Frontal cortex (tissue), 4 donors: ENCODE results near the gene NETO2. TPM values are rescaled to one million over a fixed set of nuclear protein-coding genes. Genes with fewer than 3 reads are reported as not detected.
A peak's percentile ranks its signal among the peaks of the same experiment; 100 is the strongest.

Source experiments
- DNase-seq, 2 donors: peaks; one replicate each; pipeline ENCODE4 v3.0.0; 2012; ENCODE audit warnings: low spot score in 2 of 2
- FAIRE-seq: peaks from 2 replicates; lab custom pipeline; 2012; peaks lifted over from hg19 to GRCh38; lab: Jason Lieb, UNC
- total RNA-seq: library from RNA; depleted of rRNA; stranded (reverse); fragments of >200 nt; gene quantifications from one replicate; pipeline ENCODE4 v1.2.3, GENCODE V29; 2014
- donor health status: control.
- donor health status: control.
- donor health status: control.

Gene NETO2
- total RNA-seq, 1 donor from 2014 or later: 169 TPM

DNA sequence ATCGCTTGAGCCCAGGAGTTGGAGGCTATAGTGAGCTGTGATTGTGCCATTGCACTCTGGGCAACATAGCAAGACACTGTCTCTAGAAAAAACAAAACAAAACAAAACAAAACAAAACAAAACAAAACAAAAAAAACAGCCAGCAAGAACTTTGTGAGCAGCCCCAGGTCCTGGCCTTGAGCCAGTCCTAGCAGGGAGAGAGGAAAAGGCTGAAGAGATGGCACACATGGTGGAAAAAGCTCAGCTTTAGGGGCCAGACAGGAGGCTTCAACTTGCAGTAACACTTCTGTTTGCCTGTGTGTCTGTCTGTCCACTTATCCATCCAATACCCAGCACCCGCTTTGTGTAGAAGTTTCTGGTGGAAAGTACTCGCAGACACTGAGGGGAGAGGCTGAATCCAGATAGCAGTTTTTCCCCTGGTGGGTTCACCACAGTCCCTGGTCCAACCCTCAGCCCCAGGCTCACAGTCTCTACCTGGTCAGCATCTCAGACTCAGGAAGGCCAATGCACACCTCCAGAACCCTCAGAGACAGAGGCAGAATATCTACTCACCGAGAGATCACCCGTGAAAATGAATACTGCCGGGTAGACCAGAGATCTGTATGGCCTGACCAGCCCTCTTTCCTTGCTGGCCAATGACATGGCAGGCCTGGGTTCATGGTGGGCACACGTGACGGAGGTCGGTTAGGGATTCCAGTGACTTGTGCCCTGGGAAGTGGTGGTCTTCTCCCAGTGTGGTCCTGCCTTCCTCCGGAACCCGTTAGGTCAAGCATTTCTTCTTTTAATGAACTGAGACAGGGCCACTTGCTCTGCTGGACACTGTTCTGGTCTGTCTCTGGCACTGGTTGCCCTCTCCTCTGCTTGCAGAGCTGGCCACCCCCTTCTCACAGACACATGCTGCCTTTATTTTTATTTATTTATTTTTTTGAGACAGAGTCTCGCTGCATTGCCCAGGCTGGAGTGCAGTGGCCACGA is 90.8 kb downstream of the NETO2 start:
- FAIRE-seq: no peak
- DNase-seq: no peak

DNA sequence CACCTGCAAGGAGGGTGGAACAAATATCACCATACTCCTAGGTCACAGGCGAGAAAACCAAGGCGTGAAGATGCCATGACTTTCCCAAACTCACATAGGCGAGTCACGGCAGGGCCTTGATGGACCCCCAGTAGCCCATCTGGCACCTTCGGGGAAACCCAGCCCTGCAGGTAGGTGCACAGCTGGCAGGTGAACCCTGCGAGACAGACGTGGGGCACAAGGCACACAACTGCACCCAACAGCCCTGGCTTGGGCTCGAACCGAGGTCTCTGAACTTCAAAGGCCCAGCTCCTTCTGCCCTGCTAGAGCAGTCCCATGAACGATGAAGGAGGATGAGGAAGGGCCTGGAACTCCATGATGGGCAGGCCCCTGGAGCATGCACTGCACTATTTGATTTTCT is 92.7 kb downstream of the NETO2 start:
- DNase-seq: no peak
- FAIRE-seq: no peak

DNA sequence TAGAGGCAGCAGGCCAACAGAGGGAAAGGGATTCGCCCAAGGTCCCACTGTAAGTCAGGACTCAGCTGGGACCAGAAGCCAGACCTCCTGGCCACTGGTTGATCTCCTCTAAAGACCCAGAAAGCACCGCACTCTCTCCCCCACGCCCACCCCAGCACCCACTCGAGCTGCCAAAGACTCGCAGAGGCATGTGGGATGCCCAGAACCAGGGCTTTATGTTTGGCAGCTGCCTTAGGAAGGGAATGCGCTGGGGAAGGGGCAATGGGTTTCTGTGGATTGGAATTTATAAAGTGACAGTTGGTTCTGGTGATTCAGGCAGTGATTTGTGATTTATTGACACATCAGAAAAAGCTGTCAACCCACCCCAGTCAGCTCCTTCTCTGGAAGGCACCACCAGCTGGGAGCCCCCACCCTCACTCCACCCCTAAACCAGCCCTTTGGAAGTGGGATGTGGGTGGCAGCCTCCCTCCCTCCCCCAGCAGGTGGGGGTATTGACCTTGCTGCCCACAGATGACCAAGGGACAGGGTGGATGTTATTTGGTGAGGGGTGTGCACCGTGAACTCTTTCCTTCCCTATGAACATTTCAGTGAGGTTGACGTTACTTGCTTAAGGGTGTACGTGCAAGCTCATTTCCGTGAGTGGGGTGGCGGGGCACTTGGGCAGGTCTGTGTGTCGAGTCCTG is 93.7 kb downstream of the NETO2 start:
- FAIRE-seq (no peak), DNase-seq (no peak)

DNA sequence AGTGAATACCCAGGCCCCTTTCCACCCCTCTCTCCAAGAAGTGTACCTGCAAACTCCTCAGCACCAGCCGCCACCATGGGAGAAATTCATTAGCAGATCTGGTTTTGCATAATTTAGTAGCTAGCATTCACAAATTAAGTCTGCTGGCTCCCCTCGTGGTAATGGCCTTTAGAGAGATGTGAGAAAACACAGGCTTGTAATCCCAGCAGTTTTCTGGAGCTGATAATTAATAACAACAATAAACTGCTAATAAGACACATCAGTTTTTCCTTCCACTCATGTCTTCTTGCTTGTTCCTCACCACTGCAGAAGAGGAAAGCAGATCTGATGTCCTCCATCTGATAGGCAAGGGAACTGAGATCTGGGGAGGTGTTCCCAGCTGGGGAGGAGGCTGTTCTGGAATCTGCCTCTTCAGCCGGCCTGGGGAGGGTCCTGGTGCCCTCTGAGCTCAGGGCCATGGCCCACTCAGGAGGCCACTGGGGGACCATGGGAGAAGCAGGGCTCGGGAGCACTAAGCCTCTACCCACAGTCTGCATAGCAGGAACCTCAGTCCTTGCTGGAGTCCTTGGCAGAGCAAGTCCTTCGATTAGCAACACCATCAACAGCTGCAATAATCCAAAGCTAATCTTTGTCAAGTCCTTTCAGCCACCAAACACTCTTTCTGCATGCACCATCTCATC is 96.1 kb downstream of the NETO2 start:
- FAIRE-seq (no peak), DNase-seq (no peak)

DNA sequence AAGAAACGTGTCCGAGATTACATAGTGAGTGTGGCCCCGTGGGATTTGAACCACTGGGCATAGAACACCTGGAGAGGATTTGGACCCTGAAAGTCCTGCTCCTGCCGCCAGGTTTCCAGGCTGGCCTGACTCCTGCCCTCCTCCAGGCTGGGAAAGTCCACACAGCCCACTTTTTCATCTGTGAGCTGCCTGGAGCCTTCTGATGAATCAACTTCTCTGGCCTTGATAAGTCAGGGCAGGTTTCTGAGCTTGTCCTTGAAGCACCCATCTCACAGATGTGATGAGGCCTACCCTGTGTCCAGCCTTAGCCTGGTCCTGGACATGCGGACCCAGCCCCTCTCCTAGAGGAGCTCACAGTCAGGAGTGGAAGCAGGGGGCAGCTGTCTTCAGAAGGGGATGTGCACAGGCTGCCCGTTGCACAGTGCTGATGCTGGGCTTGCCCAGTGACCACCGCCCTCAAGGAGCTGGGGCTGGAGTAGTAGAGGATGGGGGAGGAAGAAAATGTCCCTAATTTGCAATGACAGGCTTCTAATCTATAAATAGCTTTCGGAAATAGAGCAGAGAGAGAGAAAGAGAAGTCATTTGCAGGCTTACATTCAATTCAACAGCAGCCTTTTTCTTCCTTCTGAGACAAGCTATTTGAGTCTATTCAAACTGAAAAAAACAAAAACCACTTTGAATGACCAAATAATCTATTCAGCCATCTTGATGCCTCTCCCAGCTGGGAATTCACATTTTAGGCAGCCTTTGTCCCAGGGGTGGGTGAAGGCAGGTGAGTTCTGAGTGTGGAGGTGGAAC is 96.8 kb downstream of the NETO2 start:
- FAIRE-seq (no peak), DNase-seq (no peak)

DNA sequence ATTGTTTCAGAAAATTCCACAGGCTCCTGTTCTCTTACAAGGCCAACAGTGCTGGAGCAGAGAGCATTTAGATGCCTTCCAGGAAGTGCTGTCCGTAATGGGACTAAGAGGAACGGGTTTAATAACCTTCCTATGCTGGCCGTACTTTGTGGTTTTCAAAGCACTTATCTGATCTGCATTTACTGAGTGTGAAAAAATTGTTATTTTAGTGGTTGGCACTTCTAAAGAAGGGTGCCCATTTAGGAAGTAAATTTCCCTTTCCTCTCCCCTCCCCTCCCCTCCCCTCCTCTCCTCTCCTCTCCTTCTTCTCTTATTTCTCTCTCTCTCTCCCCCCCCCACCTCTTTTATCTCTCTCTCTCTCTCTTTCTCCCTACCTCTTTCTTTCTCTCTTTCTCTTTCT is 98.3 kb downstream of the NETO2 start:
- DNase-seq: no peak
- FAIRE-seq: no peak

DNA sequence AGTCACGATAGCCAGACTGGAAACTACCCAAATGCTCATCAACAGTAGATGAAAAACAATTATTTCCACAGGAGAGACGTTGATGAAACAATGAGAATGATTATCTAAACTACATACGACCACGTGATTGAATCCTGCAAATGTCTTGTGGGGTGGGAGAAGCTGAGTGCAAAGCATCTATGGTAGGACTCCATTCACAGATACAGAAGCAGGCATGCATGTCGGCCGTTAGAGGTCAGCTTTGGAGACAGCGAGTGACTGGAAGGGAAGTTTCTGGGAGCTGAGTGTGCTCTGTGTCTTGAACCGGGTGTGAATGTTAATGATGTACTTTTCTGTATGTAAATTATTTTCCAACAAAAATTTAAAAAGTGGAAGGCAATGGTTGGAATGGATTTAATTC is 98.7 kb downstream of the NETO2 start:
- no peak for FAIRE-seq
- no peak for DNase-seq

DNA sequence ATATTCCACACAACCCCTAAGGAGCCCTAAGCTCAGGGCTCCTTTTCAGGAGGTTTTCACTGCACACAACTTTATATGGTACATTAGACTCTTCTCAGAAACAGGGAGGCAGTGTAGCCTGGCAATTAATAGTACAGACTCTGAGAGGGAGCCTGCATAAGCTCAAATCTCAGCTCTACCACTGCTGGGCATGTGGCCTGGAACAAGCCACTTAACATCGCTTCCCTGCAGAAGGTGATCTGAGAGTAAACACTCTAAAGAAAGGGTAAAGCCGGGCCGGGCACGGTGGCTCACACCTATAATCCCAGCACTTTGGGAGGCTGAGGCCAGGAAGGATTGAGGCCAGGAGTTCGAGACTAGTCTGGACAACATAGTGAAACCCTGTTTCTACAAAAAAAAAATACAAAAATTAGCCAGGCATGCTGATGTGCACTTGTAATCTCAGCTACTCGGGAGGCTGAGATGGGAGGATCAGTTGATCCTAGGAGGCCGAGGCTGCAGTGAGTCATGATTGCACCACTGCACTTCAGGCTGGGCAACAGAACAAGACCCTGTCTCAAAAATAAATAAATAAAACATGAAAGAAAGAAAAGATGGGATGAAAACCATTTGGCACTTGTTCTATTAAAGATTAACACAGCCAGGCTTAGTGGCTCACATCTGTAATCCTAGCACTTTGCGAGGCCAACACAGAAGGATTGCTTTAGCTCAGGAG is 99.6 kb downstream of the NETO2 start:
- no peak for FAIRE-seq
- no peak for DNase-seq

DNA sequence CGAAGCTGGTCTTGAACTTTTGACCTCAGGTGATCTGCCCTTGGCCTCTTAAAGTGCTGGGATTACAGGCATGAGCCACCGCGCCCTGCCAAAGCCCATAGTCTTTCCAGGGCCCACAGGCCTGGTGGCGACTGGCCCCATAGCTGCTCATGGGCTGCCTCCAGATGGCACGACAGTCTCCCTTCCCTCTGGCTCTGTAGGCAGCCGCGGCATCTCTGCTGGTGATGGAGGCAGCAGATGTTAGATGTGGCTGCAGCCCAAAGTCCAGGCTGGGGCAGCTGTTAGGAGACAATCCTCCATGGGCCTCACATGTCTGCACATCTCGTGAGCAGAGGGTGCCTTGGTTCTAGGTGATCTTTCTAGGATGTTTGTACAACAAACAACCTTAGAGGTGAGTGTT is 100.5 kb downstream of the NETO2 start:
- DNase-seq (no peak), FAIRE-seq (no peak)

DNA sequence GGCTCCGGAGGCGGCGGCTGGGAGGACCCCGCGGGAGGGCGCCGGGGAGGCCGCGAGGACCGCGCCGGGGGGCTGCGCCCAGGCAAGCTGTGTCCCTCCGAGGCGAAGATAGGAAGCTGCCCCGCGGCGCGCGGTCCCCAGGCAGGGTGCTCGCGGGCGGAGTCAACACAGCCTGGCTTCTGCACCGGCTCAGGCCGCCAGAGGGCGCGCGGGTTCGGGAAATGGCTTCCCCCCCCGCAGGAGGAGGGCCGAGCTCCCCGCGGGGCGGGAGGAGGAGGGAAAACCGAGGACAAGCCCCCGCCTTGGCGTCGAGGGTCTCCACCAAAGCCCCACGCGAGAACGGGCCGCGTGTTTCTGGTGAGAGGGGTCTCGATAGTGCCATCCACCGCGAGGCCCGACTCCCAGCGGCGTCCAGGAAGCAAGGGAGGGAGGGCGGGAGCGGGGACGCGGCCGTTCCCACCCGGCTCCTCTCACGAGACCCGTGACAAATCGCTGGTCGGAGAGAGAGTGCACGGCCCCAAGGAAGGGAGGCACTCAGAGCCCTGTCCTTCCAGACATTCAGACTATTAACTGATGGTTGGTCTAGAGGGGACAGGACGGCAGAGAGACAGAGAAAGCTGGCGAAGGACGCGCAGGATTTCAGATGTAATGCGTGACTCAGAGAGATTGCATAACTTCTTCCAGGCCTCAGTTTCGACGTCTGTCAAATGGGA is 105.8 kb downstream of the NETO2 start:
- FAIRE-seq: no peak
- peak; percentile 82 to 92 for DNase-seq

DNA sequence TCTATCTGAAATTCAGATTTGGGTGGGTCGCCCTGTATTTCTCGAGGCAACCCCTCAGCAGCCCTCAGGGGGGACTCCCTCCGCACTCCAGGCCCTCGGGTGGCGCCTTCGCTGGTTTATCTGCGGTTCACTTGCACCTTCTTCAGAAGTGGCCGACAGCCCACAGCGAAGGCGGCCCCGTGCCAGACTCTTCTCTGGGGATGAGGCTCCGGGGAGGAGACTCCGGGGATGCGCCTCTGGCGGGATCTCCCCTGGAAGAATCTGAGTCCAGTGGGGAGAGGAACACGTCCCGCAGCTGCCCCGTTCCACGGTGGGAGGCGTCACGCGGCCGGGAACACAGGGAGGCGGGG is 106.4 kb downstream of the NETO2 start:
- DNase-seq (peak in 1 of 2 donors; percentile 63), FAIRE-seq (no peak)

DNA sequence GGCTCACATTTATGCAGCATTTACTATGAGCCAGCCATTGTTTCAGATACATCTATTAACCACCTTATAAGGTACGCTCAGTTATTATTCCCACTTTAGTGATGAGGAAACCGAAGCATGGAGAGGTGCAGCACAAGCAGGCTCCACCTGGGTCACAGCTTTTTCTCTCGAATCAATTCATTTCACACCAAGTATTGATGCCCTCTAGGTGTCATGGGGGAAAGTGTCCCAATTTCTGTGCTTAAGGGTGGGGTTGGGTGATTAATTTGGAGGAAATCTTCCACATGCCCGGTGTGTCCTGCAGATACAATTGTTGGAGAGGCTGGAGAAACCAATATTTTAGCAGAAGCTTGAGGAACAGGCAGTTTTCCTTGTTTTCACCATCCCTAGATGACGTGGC is 107.5 kb downstream of the NETO2 start:
- FAIRE-seq: no peak
- DNase-seq: no peak

DNA sequence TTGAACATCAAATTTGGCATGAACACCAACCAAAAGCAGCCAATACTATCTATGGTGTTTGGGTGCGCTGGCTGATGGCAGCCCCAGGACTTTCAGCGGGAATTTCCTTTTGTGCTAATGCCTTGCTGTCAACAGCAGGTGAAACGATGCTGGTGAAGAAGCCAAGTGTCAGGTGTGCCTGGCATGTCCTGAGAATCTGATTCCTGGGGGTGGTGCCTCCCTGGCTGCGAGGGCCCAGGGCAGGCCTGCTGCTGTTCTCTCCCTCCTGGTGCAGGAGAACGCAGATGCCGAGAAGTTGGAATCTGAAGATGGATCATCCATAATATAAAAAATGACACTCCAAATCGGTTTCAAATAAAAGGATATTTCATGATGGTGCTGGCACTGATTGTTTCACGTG is 108.3 kb downstream of the NETO2 start:
- DNase-seq: no peak
- FAIRE-seq: no peak

DNA sequence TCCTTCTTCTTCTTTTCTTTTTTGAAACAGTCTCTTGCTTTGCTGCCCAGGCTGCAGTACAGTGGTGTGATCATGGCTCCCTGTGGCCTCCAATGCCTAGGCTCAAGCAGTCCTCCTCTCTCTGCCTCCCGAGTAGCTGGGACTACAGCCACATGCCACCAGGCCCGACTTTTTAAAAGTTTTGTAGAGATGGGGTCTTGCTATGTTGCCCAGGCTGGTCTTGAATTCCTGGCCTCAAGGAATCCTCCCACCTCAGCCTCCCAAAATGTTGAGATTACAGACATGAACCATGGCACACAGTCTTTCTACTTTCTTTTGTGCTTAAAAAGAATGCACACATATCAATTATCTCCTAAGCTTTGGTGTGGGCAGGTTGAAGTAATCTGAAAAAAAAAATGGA is 109.3 kb downstream of the NETO2 start:
- FAIRE-seq (no peak), DNase-seq (no peak)

DNA sequence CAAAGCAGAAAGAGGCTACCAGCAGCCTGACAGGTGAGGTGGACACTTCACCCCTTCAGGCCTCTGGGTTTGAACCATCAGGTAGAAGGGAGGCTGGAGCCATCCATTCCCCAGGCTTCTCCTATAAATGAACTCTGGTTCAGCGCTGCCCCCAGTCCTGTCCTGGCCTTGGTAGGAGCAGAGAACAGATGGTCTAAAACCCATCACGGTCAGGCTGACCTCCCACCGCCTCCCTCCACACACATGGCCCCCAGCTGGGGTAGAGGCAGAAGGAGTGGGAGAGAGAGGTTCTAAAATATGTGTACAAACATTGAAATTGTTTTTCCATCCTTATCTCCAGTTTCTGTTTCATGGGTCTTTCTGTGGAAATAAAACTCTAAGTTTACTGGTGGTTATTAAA is 110.6 kb downstream of the NETO2 start:
- no peak for DNase-seq
- no peak for FAIRE-seq

DNA sequence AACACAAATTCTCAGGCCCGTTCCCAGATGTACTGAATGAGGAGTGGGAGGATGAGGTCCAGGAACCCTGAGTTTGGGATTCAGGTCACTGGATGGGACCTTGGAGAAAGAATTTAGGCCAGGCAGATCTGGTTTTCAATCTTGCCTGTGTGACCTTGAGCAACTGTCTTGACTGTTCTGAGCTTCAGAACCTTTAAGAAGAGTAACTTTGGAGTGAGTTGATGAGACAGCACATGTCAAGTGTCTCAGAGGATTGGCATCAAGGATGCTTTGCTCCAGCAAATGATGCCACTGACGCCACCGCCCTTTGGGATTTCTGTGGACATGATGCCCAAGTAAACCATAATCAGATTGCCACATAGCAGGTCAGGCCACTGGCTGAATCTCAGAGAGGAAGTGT is 114.0 kb downstream of the NETO2 start:
- FAIRE-seq (no peak), DNase-seq (no peak)

DNA sequence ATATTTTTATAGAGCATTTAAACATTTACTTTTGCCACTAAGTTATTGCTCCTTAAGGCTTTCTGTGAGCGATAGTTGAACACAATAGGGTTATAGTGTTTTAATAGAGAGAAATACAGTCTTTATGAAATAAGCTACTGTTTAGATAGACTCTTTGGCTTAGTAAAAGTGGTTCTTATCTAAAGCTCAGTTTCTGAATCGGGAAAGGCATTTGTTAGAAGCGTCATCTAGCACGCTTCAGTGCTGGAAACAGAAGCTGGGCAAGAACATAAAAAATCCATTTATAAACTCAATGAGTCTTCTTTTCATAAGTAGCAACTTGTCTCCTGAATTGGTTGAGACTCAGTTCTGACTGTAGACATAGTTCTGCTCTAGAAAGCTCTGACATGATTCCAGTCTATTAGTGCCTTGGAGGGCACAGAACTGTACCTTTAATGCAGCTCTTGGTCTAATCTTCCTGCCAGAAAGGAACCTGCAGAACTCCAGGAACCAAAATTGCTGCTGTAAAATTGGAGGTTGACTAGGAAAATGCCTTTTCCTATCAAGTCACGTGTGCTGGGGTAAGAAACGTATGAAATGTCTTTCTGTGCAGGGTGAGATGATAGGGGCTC is 114.9 kb downstream of the NETO2 start:
- FAIRE-seq (no peak), DNase-seq (no peak)
